GF-D8 (cell line): ENCODE results near the gene LDB1.

Experiments used
- DNase-seq: peaks from one replicate; lab custom pipeline; 2025; lab: John Stamatoyannopoulos, UW

Gene LDB1

GRCh38 chr10:102112210-102112817, 7.9 kb downstream of the LDB1 start:
- no peak for DNase-seq

GRCh38 chr10:102111276-102111675, 8.9 kb downstream of the LDB1 start:
- DNase-seq: no peak

GRCh38 chr10:102109166-102110116, 10.7 kb downstream of the LDB1 start:
- DNase-seq: no peak

- DNase-seq: no peak
These were observed 13.2 kb downstream of the LDB1 start for GRCh38 chr10:102106998-102107397.

- no peak for DNase-seq
These were observed 17.7 kb downstream of the LDB1 start for GRCh38 chr10:102102421-102102820.

- DNase-seq: no peak
These were observed 19.0 kb downstream of the LDB1 start for GRCh38 chr10:102101152-102101551.

GRCh38 chr10:102096449-102096848, 23.7 kb downstream of the LDB1 start:
- DNase-seq: no peak

GRCh38 chr10:102090772-102091171, 29.4 kb downstream of the LDB1 start:
- no peak for DNase-seq

- DNase-seq: no peak
These were observed 34.0 kb downstream of the LDB1 start for GRCh38 chr10:102086196-102086595.

- no peak for DNase-seq
These were observed 34.8 kb downstream of the LDB1 start for GRCh38 chr10:102085336-102085735.

- DNase-seq: no peak
These were observed 36.6 kb downstream of the LDB1 start for GRCh38 chr10:102083541-102083940.

GRCh38 chr10:102072673-102073527, 47.3 kb downstream of the LDB1 start:
- DNase-seq: peak; percentile 14

GRCh38 chr10:102069071-102069470, 51.1 kb downstream of the LDB1 start:
- DNase-seq: no peak

GRCh38 chr10:102068216-102068615, 52.0 kb downstream of the LDB1 start:
- DNase-seq: no peak

GRCh38 chr10:102067091-102067916, 52.9 kb downstream of the LDB1 start:
- DNase-seq: no peak

GRCh38 chr10:102066399-102067088, 53.6 kb downstream of the LDB1 start:
- no peak for DNase-seq

GRCh38 chr10:102065561-102066398, 54.4 kb downstream of the LDB1 start:
- DNase-seq: no peak

GRCh38 chr10:102064868-102065560, 55.2 kb downstream of the LDB1 start, which contains the start of gene HPS6:
TSS of gene HPS6 (plus strand) at chr10:102065349. CDS start at chr10:102065475, 126 bp downstream.
- peak; percentile 81 for DNase-seq

GRCh38 chr10:102064503-102064867, 55.7 kb downstream of the LDB1 start:
- DNase-seq: no peak
